PFSK-1 (cell line): Measurements from ENCODE around the gene LRFN4.

Experiments used
- FOXP2 ChIP-seq: optimal IDR thresholded peaks from 2 replicates; pipeline ENCODE3; 2011; ENCODE audit warnings: borderline replicate concordance, control low read depth, inconsistent platforms; ENCODE audit not compliant: insufficient read depth; ENCODE audit errors: extremely low read length, extremely low read depth
- POLR2AphosphoS5 ChIP-seq: IDR thresholded peaks from 2 replicates; pipeline ENCODE4 v1.6.1; 2012; ENCODE audit warnings: low read depth, mild to moderate bottlenecking, control low read depth, low read length, moderate library complexity
- SIN3A ChIP-seq: IDR thresholded peaks from 2 replicates; pipeline ENCODE4 v1.6.1; 2012; ENCODE audit warnings: mild to moderate bottlenecking, low read length, moderate library complexity, borderline replicate concordance; ENCODE audit not compliant: insufficient read depth
- TAF1 ChIP-seq: IDR thresholded peaks from 2 replicates; pipeline ENCODE4 v1.6.1; 2012; ENCODE audit warnings: low read length, control low read depth, borderline replicate concordance; ENCODE audit not compliant: insufficient read depth
- TF ChIP-seq, protein P1 (sequence below), 2 experiments: IDR thresholded peaks; 2 replicates each; pipeline versions ENCODE4 v1.6.1 to v1.8.0; 2011 to 2012; ENCODE audit warnings: low read depth in 2 of 2, low read length in 2 of 2, control low read depth in 1 of 2, inconsistent platforms in 1 of 2, mild to moderate bottlenecking in 1 of 2, moderate library complexity in 1 of 2; ENCODE audit not compliant: insufficient read depth in 1 of 2

The LRFN4 gene

DNA sequence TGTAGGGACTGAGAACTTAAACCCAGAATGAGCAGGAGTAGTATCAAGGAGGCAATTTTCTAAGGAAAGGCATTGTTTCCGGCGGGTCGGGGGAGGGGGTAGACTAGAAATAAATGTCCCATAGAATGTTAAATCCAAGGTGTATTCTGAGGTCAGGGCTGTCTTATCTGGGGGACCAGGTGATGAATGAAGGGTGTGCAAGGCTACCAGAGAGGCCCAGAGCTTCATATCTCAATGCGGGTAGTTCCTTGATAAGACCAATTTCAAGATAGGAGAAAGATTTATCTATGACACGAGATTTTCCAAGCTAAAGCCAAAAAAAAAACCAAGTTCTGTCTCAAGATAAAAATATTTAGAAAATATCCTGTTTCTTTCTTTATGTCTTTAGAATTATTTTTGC lies 21.9 kb upstream of the LRFN4 start:
- TF ChIP-seq SIN3A (no peak), POLR2AphosphoS5 (no peak), FOXP2 (no peak), TAF1 (no peak)
- TF ChIP-seq, protein P1, sequence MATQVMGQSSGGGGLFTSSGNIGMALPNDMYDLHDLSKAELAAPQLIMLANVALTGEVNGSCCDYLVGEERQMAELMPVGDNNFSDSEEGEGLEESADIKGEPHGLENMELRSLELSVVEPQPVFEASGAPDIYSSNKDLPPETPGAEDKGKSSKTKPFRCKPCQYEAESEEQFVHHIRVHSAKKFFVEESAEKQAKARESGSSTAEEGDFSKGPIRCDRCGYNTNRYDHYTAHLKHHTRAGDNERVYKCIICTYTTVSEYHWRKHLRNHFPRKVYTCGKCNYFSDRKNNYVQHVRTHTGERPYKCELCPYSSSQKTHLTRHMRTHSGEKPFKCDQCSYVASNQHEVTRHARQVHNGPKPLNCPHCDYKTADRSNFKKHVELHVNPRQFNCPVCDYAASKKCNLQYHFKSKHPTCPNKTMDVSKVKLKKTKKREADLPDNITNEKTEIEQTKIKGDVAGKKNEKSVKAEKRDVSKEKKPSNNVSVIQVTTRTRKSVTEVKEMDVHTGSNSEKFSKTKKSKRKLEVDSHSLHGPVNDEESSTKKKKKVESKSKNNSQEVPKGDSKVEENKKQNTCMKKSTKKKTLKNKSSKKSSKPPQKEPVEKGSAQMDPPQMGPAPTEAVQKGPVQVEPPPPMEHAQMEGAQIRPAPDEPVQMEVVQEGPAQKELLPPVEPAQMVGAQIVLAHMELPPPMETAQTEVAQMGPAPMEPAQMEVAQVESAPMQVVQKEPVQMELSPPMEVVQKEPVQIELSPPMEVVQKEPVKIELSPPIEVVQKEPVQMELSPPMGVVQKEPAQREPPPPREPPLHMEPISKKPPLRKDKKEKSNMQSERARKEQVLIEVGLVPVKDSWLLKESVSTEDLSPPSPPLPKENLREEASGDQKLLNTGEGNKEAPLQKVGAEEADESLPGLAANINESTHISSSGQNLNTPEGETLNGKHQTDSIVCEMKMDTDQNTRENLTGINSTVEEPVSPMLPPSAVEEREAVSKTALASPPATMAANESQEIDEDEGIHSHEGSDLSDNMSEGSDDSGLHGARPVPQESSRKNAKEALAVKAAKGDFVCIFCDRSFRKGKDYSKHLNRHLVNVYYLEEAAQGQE (IDR thresholded peaks at IDR 0.05; ENCODE audit: insufficient read depth in 1 of 2, low read depth in 2 of 2, low read length in 2 of 2) = no peak

DNA sequence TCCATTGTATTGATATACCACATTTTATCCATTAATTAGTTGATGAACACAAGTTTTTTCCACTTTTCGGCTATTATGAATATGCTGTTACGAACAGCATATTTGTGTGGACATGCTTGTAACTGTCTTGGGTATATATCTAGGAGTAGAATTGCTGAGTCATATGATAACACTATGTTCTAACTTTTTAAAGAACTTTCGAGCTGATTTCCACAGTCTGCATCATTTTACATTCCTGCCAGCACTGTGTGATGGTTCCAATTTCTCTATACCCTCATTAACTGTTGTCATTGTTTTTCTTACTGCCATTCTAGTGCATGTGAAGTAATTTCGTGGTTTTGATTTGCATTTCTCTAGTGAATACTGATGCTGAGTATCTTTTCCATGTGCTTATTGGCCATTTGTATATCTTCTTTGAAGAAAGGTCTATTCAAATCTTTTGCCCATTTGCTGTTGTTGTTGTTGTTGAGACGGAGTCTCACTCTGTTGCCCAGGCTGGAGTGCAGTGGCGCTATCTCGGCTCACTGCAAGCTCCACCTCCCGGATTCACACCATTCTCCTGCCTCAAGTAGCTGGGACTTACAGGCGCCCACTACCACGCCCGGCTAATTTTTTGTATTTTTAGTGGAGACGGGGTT lies 21.0 kb upstream of the LRFN4 start:
- TF ChIP-seq TAF1 = no peak
- TF ChIP-seq POLR2AphosphoS5 = no peak
- TF ChIP-seq SIN3A = no peak
- TF ChIP-seq FOXP2 = no peak
- TF ChIP-seq, protein P1 (IDR thresholded peaks at IDR 0.05; ENCODE audit: insufficient read depth in 1 of 2, low read depth in 2 of 2, low read length in 2 of 2) = no peak

DNA sequence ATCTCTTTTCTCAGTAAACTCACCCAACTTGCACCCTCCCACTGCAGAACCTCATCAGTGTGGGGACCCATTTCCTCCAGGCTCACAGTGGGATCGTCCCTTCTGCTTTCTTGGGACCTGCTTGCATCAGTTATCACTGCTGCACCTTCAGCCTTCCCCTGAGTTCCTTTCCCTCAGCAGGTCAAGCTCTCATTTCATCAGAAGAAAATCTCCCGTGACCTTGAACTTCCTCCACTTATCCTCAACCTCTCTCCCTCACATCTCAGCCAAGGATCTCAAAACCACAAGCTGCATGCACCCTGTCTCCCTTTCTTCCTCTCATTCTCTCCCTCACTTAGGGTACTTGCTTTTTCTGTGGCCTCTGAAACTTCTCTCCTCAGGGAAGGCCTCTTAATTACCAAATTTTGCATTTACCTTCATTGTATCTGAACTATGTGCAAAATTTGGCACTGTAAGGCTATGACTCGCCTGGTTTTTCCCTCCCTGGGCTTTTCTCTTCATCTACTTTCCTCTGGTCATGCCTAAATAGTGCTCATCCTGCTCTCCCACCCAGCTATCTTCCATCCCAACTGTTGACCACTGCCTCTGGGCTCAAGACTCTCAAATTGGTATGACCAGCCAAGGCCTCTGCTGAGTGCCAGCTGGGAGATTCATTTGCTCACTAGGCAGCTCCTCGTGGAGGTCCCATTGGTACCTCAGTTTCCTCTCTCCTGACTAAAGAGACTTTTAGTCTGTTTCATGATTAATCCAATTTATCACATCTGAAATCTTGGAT lies 16.4 kb upstream of the LRFN4 start:
- TF ChIP-seq TAF1 = no peak
- no peak for TF ChIP-seq POLR2AphosphoS5
- TF ChIP-seq, protein P1 (IDR thresholded peaks at IDR 0.05; ENCODE audit: insufficient read depth in 1 of 2, low read depth in 2 of 2, low read length in 2 of 2) = no peak
- TF ChIP-seq FOXP2 = no peak
- TF ChIP-seq SIN3A = no peak

DNA sequence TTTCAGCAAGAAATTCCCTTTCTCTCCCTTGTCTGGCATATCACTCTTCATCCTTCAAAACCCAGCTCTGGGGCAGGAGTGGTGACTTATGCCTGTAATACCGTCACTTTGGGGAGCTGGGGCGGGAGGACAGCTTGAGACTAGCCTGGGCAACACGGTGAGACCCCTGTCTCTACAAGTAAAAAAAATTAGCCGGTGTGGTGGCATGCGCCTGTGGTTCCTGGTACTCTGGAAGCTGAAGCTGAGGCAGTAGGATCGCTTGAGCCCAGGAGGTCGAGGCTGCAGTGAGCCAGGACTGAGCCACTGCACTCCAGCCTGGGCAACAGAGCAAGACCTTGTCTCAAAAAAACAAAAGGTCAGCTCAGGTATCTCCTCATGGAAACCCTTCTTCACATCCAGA lies 15.0 kb upstream of the LRFN4 start:
- TF ChIP-seq, protein P1 (IDR thresholded peaks at IDR 0.05; ENCODE audit: insufficient read depth in 1 of 2, low read depth in 2 of 2, low read length in 2 of 2) = no peak
- TF ChIP-seq TAF1 (no peak), POLR2AphosphoS5 (no peak), SIN3A (no peak), FOXP2 (no peak)

DNA sequence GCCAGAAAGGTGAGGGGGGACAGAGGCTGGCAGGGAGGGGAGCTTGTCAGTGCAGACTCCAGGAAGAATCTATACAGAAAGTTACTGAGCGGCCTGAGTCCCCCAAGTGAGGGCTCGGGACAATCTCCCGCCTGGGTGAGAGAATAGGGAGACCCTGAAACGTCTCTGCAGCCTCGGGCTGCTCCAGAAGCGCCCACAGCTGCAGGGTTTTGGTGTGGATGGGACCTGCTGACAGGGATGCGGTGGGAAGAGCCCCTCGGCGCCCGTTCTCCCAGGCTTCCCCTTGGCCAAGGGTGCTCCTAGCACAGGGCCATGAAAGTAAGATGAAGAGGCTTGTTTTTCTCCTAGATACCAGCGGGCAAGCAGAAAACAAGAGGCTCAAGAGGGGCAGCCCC lies 14.4 kb upstream of the LRFN4 start:
- TF ChIP-seq POLR2AphosphoS5 = no peak
